ENCODE measurements around the gene EEIG1. TPM values are rescaled to one million over a fixed set of nuclear protein-coding genes. Genes with fewer than 3 reads are reported as not detected.

Gene EEIG1
- 15.6 and 17.2 TPM in 2 replicates for total RNA-seq

DNA sequence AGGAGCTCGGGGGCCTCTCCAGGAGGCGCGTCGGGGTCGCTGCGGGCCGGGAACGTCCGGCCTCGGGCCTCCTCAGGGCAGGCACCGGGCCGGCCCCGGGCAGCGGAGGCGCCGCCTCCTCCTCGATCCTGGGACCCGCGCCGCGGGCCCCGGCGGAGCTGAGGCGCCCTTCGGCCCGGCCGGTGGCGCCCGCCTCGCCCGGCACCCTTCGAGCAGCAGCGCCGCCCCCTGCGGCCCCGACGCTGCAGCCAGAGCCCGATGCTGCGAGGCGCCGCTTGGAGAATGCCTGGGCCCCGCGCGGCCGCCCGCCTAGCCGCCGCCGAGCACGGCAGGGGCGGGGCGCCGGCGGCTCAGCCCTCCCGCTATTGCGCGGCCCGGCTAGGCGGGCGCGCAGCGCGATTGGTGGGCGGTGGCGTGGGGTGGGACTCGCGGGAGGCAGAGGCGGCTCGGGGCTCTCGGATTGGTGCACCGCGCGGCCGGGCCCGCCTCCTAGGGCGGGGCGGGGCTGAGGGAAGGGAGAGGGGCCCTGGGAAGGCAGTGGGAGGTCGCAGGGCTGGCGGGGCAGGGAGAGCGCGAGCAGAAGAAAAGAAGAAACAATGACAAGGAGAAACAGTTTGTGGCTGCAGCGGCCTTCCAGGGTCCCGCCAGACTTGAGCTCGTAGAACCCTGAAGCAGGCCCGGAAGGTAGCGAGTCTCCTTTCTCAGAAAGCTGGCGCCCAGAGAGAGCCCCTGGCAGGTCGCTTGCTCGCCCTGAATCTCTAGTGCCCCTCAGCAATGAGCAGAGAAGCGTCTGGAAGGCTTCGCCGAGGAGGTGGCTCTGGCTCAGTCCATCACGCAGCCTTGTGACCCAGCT is at the start of gene EEIG1:
TSS of gene EEIG1 (minus strand) at position 284 of the 853 bp plus-strand sequence. CDS start 852 bp downstream, outside the sequence.

GRCh38 chr9:127937388-127938297 is 43.1 kb downstream of the EEIG1 start, which contains the start of gene DPM2:
Gene DPM2 (minus strand): TSS chr9:127937854. CDS start chr9:127937820, 34 bp downstream.

Other genes starting within 250 kb of the EEIG1 start
- gene TOR2A, start 245.7 kb downstream of the EEIG1 start, total RNA-seq: 3.8 and 4.7 TPM in 2 replicates
- under 0.01 and 0.36 TPM in 2 replicates for gene SH2D3C, start 202.3 kb downstream of the EEIG1 start, total RNA-seq
- 53.1 and 57.9 TPM in 2 replicates for gene CDK9, start 195.0 kb downstream of the EEIG1 start, total RNA-seq
- gene FPGS, start 178.1 kb downstream of the EEIG1 start, total RNA-seq: 79.1 and 93.1 TPM in 2 replicates
- 28.9 and 33.0 TPM in 2 replicates for gene ENG, start 126.3 kb downstream of the EEIG1 start, total RNA-seq
- 62.8 and 85.4 TPM in 2 replicates for gene AK1, start 103.3 kb downstream of the EEIG1 start, total RNA-seq
- 80.3 and 89.6 TPM in 2 replicates for gene ST6GALNAC6, start 81.4 kb downstream of the EEIG1 start, total RNA-seq
- gene ST6GALNAC4, start 63.9 kb downstream of the EEIG1 start, total RNA-seq: 30.8 and 31.7 TPM in 2 replicates
- gene PIP5KL1, start 50.2 kb downstream of the EEIG1 start, total RNA-seq: 2.9 and 4.7 TPM in 2 replicates
- 10.2 and 11.0 TPM in 2 replicates for gene DPM2, start 43.1 kb downstream of the EEIG1 start, total RNA-seq
- gene NAIF1, start 86.3 kb upstream of the EEIG1 start, total RNA-seq: 13.0 and 13.8 TPM in 2 replicates
- 36.2 and 43.2 TPM in 2 replicates for gene SLC25A25, start 87.2 kb upstream of the EEIG1 start, total RNA-seq
- 45.7 and 48.0 TPM in 2 replicates for gene PTGES2, start 146.7 kb upstream of the EEIG1 start, total RNA-seq
- 0.32 TPM in 1 of 2 replicates, not detected in the other for gene LCN2, start 168.5 kb upstream of the EEIG1 start, total RNA-seq
- gene BBLN, start 179.3 kb upstream of the EEIG1 start, total RNA-seq: 24.2 and 27.6 TPM in 2 replicates
- 48.1 and 52.7 TPM in 2 replicates for gene CIZ1, start 210.6 kb upstream of the EEIG1 start, total RNA-seq
- 59.6 and 119 TPM in 2 replicates for gene DNM1, start 222.4 kb upstream of the EEIG1 start, total RNA-seq

Data from hair follicle dermal papilla cell (primary cell).